ENCODE measurements around the gene NCOA3. TPM values are rescaled to one million over a fixed set of nuclear protein-coding genes. Genes with fewer than 3 reads are reported as not detected.

The NCOA3 gene
- total RNA-seq, 6 donors from 2014 or later = 27.9 to 54.7 (median 38.9) TPM

DNA sequence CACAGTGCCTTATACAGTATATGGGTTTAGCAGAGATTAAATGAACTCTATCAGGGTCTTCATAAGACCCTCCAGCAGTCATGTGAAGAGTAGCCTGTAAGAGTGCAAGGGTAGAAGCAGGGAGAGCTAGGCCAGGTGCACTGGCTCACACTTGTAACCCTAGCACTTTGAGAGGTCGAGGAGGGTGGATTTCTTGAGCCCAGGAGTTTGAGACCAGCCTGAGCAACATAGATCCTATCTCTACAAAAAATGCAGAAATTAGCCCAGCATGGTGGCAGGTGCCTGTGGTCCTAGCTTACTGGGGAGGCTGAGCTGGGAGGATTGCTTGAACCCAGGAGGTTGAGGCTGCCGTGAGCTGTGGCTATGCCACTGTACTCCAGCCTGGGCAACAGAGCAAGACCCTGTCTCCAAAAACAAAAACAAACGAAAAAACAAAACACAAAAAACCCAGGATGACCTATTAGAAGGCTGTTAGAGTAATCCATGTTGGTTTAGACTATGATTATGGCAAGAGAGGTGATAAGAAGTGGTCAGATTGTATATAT, 31.9 kb downstream of the NCOA3 start:
- H3K4me3 ChIP-seq = no peak overlapping the region
- no peaks in the 10 kb centered on the region for H3K36me3 ChIP-seq
- H3K4me1 ChIP-seq = peaks cover 0 to 10% (median 2%) of the 10 kb centered on the region in 4 donors
- no peak overlapping the region for H3K27ac ChIP-seq
- WGBS, 2 donors = 86 to 89% methylated on average over 3 of the region's 3 CpGs
- no peak for TF ChIP-seq EP300 (IDR thresholded peaks at IDR 0.05)
- no peak for TF ChIP-seq POLR2A (IDR thresholded peaks at IDR 0.05)
- TF ChIP-seq, protein P1, sequence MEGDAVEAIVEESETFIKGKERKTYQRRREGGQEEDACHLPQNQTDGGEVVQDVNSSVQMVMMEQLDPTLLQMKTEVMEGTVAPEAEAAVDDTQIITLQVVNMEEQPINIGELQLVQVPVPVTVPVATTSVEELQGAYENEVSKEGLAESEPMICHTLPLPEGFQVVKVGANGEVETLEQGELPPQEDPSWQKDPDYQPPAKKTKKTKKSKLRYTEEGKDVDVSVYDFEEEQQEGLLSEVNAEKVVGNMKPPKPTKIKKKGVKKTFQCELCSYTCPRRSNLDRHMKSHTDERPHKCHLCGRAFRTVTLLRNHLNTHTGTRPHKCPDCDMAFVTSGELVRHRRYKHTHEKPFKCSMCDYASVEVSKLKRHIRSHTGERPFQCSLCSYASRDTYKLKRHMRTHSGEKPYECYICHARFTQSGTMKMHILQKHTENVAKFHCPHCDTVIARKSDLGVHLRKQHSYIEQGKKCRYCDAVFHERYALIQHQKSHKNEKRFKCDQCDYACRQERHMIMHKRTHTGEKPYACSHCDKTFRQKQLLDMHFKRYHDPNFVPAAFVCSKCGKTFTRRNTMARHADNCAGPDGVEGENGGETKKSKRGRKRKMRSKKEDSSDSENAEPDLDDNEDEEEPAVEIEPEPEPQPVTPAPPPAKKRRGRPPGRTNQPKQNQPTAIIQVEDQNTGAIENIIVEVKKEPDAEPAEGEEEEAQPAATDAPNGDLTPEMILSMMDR (IDR thresholded peaks at IDR 0.05) = no peak
- no peak for TF ChIP-seq POLR2AphosphoS5 (IDR thresholded peaks at IDR 0.05)
- H3K9me3 ChIP-seq = no peaks in the 10 kb centered on the region
- H3K27me3 ChIP-seq = no peaks in the 10 kb centered on the region
- DNase-seq (no peak), ATAC-seq (ENCODE audit: low FRiP score in 2 of 2) (no peak)

DNA sequence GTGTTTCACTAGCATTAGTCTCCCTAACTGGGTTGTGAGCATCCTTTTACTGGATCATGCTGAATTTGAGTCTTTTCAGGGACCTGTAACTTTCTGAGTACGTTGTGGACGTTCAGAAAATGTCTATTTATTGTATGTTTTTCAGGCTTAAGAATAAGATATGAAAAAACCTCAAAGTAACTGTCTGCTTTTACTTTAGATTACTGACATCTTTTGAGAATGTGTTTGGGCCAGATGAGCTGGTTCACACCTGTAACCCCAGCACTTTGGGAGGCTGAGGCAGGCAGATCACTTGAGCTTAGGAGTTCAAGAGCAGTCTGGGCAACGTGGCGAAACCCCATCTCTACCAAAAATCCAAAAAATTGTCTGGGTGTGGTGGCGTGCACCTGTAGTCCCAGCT, 32.7 kb downstream of the NCOA3 start:
- H3K27ac ChIP-seq = no peak overlapping the region
- WGBS, 2 donors = 83 to 91% methylated on average over 5 of the region's 5 CpGs

DNA sequence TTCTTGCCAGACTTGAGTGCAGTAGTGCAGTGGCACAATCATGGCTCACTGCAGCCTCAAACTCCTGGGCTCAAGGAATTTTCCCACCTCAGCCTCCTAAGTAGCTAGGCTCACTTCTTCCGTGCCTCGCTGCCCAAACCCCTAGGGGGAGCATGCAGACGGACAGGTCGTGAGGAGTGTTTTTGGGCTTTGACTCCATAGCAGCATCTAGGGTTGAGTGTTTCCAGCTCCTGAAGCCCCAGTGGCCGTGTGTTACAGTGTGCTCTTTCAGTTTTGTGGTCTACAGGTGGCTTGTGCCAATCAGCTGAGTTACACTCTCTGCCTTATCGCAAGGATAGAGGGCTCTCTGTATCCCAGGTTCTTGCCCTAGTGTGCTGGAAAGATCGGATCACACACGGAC, 33.4 kb downstream of the NCOA3 start:
- H3K4me3 ChIP-seq = no peak overlapping the region
- 90 to 92% methylated on average over 8 of the region's 8 CpGs for WGBS, 2 donors
- no peaks in the 10 kb centered on the region for H3K9me3 ChIP-seq
- H3K27ac ChIP-seq = no peak overlapping the region
- TF ChIP-seq POLR2AphosphoS5 (IDR thresholded peaks at IDR 0.05) (no peak), EP300 (IDR thresholded peaks at IDR 0.05) (no peak), POLR2A (IDR thresholded peaks at IDR 0.05) (no peak)
- TF ChIP-seq, protein P1 (IDR thresholded peaks at IDR 0.05) = no peak
- peaks cover 3 to 13% (median 8%) of the 10 kb centered on the region in 4 donors for H3K4me1 ChIP-seq
- ATAC-seq (ENCODE audit: low FRiP score in 2 of 2) = no peak
- DNase-seq = no peak
- no peaks in the 10 kb centered on the region for H3K36me3 ChIP-seq
- no peaks in the 10 kb centered on the region for H3K27me3 ChIP-seq

More for the DNA sequence above, 32.7 kb downstream of the NCOA3 start:
- H3K4me1 ChIP-seq = peaks cover 0 to 12% (median 6%) of the 10 kb centered on the region in 4 donors
- H3K27me3 ChIP-seq = no peaks in the 10 kb centered on the region
- H3K9me3 ChIP-seq = no peaks in the 10 kb centered on the region
- ATAC-seq (ENCODE audit: low FRiP score in 2 of 2) (no peak), DNase-seq (no peak)
- no peak for TF ChIP-seq POLR2A (IDR thresholded peaks at IDR 0.05)
- TF ChIP-seq, protein P1 (IDR thresholded peaks at IDR 0.05) = no peak
- no peak overlapping the region for H3K4me3 ChIP-seq
- no peaks in the 10 kb centered on the region for H3K36me3 ChIP-seq

DNA sequence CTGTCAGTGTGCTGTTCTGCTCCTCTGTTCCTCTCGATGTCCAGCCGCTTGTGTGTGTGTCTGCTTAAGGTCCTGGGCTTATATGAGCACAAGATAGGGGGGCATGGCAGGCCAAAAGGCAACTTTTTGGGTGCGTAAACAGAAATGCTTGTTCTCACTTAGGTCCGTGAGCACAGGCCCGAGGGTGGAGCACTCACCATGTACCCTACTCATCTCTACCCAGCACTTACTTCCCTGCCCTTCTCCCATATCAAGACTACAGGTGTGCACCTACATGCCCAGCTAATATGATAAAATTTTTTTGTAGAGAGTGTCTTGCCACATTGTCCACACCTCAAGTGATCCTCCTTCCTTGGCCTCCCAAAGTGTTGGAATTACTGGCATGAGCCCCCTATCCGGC, 34.3 kb downstream of the NCOA3 start:
- Histone ChIP-seq H3K27ac (no peak overlapping the region), H3K27me3 (no peaks in the 10 kb centered on the region), H3K9me3 (no peaks in the 10 kb centered on the region), H3K4me1 (peaks cover 12 to 18% (median 17%) of the 10 kb centered on the region in 4 donors), H3K4me3 (no peak overlapping the region), H3K36me3 (no peaks in the 10 kb centered on the region)
- TF ChIP-seq, protein P1 (IDR thresholded peaks at IDR 0.05) = no peak
- TF ChIP-seq POLR2A (IDR thresholded peaks at IDR 0.05) = no peak
- TF ChIP-seq EP300 (IDR thresholded peaks at IDR 0.05) = no peak
- no peak for TF ChIP-seq POLR2AphosphoS5 (IDR thresholded peaks at IDR 0.05)
- 97 to 98% methylated on average over 4 to 6 of the region's 6 CpGs for WGBS, 2 donors
- ATAC-seq (ENCODE audit: low FRiP score in 2 of 2) (no peak), DNase-seq (no peak)
